K562 (cell line): ENCODE results near the gene SYT14. TPM values are rescaled to one million over a fixed set of nuclear protein-coding genes. Genes with fewer than 3 reads are reported as not detected.
A peak's percentile ranks its signal among the peaks of the same experiment; 100 is the strongest.

Experiments used
- ATAC-seq: fragments of 200-7000 bp; cut with Tn5 transposase; 3 replicates; pipeline ENCODE4 v1.9.1; 2020; ENCODE audit warnings: moderate library complexity
- BruUV-seq: library from RNA; stranded (reverse); fragments of 400-500 nt; replicated peaks from 2 replicates; lab custom pipeline; 2021; lab: Mats Ljungman, UMichigan
- CTCF ChIA-PET: fragments of 300-600 bp; formaldehyde crosslinking; extraction: SDS; loops from one replicate; lab custom pipeline; 2021; ENCODE audit warnings: low intra/inter-chr PET ratio; lab: Yijun Ruan, JAX
- POLR2A ChIA-PET: fragments of 300-600, 350-650 bp; sonication (Branson Sonifier 250); formaldehyde crosslinking; extraction: SDS; loops from one replicate; lab custom pipeline; 2021; ENCODE audit warnings: antibody characterized with exemption, inconsistent platforms; lab: Yijun Ruan, JAX
- DNase-seq, 4 experiments: peaks; one replicate each; pipeline versions ENCODE4 v3.0.0 to v3.0.0-alpha.2; 2011 to 2018; ENCODE audit warnings: low spot score in 3 of 4, mixed read lengths in 3 of 4; ENCODE audit errors: extremely low read depth in 1 of 4
- FAIRE-seq: peaks from 2 replicates; lab custom pipeline; 2011; peaks lifted over from hg19 to GRCh38; lab: Jason Lieb, UNC
- H2AFZ ChIP-seq: 2 replicates; pipeline ENCODE4 v1.6.0; 2011; ENCODE audit warnings: low read depth, low read length, control low read depth, inconsistent platforms
- H3K27ac ChIP-seq: fragments of 200-600 bp; 3 replicates; pipeline ENCODE4 v1.8.0; 2011; ENCODE audit warnings: low read depth, mild to moderate bottlenecking, control low read depth, inconsistent platforms, low read length, moderate library complexity, mixed read lengths; ENCODE audit errors: extremely low read depth
- H3K27me3 ChIP-seq, 2 experiments: fragments of 300-600 bp in 1 of 2; 2 replicates in 1 of 2; 3 replicates in 1 of 2; pipeline versions ENCODE4 v1.6.0 to v1.8.0; 2011; ENCODE audit warnings: inconsistent platforms in 2 of 2, low read length in 2 of 2, mild to moderate bottlenecking in 1 of 2, mixed read lengths in 1 of 2, moderate library complexity in 1 of 2; ENCODE audit not compliant: control insufficient read depth in 2 of 2, insufficient read depth in 2 of 2
- H3K36me3 ChIP-seq: fragments of 300-600 bp; 3 replicates; pipeline ENCODE4 v1.8.0; 2011; ENCODE audit warnings: mild to moderate bottlenecking, low read length, inconsistent platforms; ENCODE audit not compliant: control insufficient read depth, insufficient read depth
- H3K4me1 ChIP-seq, 2 experiments: fragments of 200-600 bp in 1 of 2; replicated peaks in 1 of 2; 2 replicates in 1 of 2; 3 replicates in 1 of 2; pipeline versions ENCODE4 v1.5.1 to v1.8.0; 2011; ENCODE audit warnings: inconsistent platforms in 2 of 2, low read length in 2 of 2, mild to moderate bottlenecking in 1 of 2, mixed read lengths in 1 of 2, moderate library complexity in 1 of 2; ENCODE audit not compliant: control insufficient read depth in 2 of 2, insufficient read depth in 2 of 2
- H3K4me2 ChIP-seq: 2 replicates; pipeline ENCODE4 v1.6.1; 2011; ENCODE audit warnings: low read length, control low read depth, inconsistent platforms, mixed read lengths; ENCODE audit not compliant: insufficient read depth
- H3K4me3 ChIP-seq: fragments of 200-600 bp; sonication (generic), shearing (Covaris generic); 2 replicates; pipeline ENCODE4 v1.5.1; 2016; ENCODE audit warnings: control low read depth, inconsistent platforms
- H3K79me2 ChIP-seq: fragments of 200-600 bp; 3 replicates; pipeline ENCODE4 v1.8.0; 2011; ENCODE audit warnings: low read length, inconsistent platforms; ENCODE audit not compliant: control insufficient read depth, insufficient read depth
- H3K9ac ChIP-seq, 2 experiments: 2 replicates each; pipeline versions ENCODE4 v1.6.0 to v1.6.1; 2011; ENCODE audit warnings: low read depth in 2 of 2, low read length in 2 of 2, control low read depth in 1 of 2, inconsistent platforms in 1 of 2, mild to moderate bottlenecking in 1 of 2, mixed read lengths in 1 of 2; ENCODE audit not compliant: insufficient read depth in 1 of 2
- H3K9me1 ChIP-seq: one replicate; pipeline ENCODE4 v1.6.0; 2011; ENCODE audit warnings: inconsistent platforms, mild to moderate bottlenecking, low read length, moderate library complexity; ENCODE audit not compliant: control insufficient read depth, insufficient read depth
- H3K9me3 ChIP-seq: replicated peaks from 2 replicates; pipeline ENCODE4 v1.5.1; 2011; ENCODE audit warnings: low read depth, low read length, inconsistent platforms; ENCODE audit not compliant: control insufficient read depth, insufficient read depth
- H4K20me1 ChIP-seq: replicated peaks from 2 replicates; pipeline ENCODE4 v1.6.1; 2011; ENCODE audit warnings: low read length, inconsistent platforms, mixed read lengths; ENCODE audit not compliant: control insufficient read depth, insufficient read depth
- CHD4 ChIP-seq: fragments of 200-600 bp; sonication (generic); IDR thresholded peaks from 3 replicates; pipeline ENCODE4 v1.6.1; 2012; ENCODE audit warnings: low read depth, mild to moderate bottlenecking, mixed read lengths, low read length, inconsistent platforms; ENCODE audit not compliant: insufficient read depth, insufficient replicate concordance, poor library complexity, severe bottlenecking
- CSDE1 ChIP-seq, 2 experiments: fragments of 450-650 bp; IDR thresholded peaks; 2 replicates each; pipeline ENCODE4 v1.6.1; 2016; ENCODE audit warnings: mild to moderate bottlenecking in 1 of 2
- FOXA3 ChIP-seq, 2 experiments: fragments of 450-650 bp in 1 of 2; sonication (generic) in 1 of 2; formaldehyde crosslinking; IDR thresholded peaks in 1 of 2; conservative IDR thresholded peaks in 1 of 2; 2 replicates each; pipeline versions ENCODE4 v1.4.0 to v1.8.0; 2020 to 2022; ENCODE audit warnings: mild to moderate bottlenecking in 2 of 2, missing genetic modification reagents in 1 of 2
- MED1 ChIP-seq: sonication (generic); formaldehyde crosslinking; IDR thresholded peaks from 2 replicates; pipeline ENCODE4 v1.8.1; 2023; ENCODE audit warnings: missing genetic modification reagents, borderline replicate concordance
- NFIC ChIP-seq: fragments of 450-650 bp; IDR thresholded peaks from 2 replicates; pipeline ENCODE4 v1.6.1; 2017; ENCODE audit warnings: mild to moderate bottlenecking, inconsistent platforms
- RFX1 ChIP-seq: fragments of 450-650 bp; IDR thresholded peaks from 2 replicates; pipeline ENCODE4 v1.6.1; 2016; ENCODE audit warnings: mild to moderate bottlenecking, moderate library complexity
- SMAD2 ChIP-seq: fragments of 150-350 bp; IDR thresholded peaks from 2 replicates; pipeline ENCODE4 v1.6.1; 2014; ENCODE audit warnings: low read depth, mild to moderate bottlenecking, low read length
- STAG1 ChIP-seq: sonication (generic); formaldehyde crosslinking; IDR thresholded peaks from 2 replicates; pipeline ENCODE4 v1.5.0; 2020; ENCODE audit warnings: missing genetic modification reagents, borderline replicate concordance
- ZNF143 ChIP-seq: sonication (generic); formaldehyde crosslinking; IDR thresholded peaks from 2 replicates; pipeline ENCODE4 v1.9.0; 2022; ENCODE audit warnings: mild to moderate bottlenecking, missing genetic modification reagents
- in situ Hi-C: fragments of 300-500 bp; cut with MboI; formaldehyde crosslinking; loops from 4 replicates; pipeline ENCODE4 v1.15.0; 2018; ENCODE audit warnings: inconsistent platforms, mixed read lengths
- intact Hi-C: fragments of 100-400 bp; cut with micrococcal nuclease; formaldehyde crosslinking; loops from 2 replicates; pipeline ENCODE4 v1.14.2; 2022
- polyA plus RNA-seq, 8 experiments: library from polyadenylated mRNA; depleted of rRNA in 4 of 8; stranded (reverse) in 5 of 8; unstranded in 3 of 8; fragments of >200 nt; fragmentation: Nextera tagmentation in 2 of 8; fragmentation: Illumina TruSeq in 1 of 8; extraction: Ambion mirVana in 2 of 8; extraction: Trizol in 1 of 8; gene quantifications; 2 replicates each; pipeline versions ENCODE4 v1.2.1 to v1.2.3, GENCODE V29; 2011 to 2014; ENCODE audit warnings: inconsistent platforms in 1 of 8, missing spikeins in 1 of 8
- total RNA-seq, 7 experiments: library from RNA; depleted of rRNA in 6 of 7; stranded (reverse); fragments of >200 nt in 6 of 7; fragmentation: Illumina TruSeq in 2 of 7; extraction: Trizol in 2 of 7; gene quantifications; 2 replicates each; pipeline versions ENCODE4 v1.2.1 to v1.2.3, GENCODE V29; 2011 to 2021; ENCODE audit warnings: low replicate concordance in 1 of 7

SYT14 gene
- total and polyA plus RNA-seq, 9 of the 15 experiments (the other 6 are each of a cell fraction or from before 2014, with no cell fraction given) = 0.01 to 0.04 TPM; not detected in 7

DNA sequence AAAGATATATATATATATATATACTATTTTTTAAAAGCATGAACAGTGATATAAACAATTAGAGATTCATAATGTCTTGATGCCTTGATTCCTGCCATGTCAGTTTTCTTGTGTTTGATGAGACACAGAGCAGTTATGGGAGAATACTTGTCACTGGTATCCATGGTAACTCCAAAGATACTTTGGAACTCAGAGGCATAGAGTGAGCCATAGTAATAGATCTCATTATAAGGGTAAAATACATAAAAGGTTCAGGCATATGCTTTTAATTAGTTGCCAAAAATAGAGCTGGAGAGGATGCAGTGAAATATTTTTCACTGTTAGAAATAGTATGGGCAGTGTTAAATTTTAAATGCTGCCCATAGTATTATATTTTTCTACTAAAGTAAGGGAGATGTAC is 134.1 kb downstream of the SYT14 start:
- no peaks in the 10 kb centered on the region for H3K9me3 ChIP-seq
- H3K4me3 ChIP-seq = no peak overlapping the region
- no TSS peak for BruUV-seq
- no peak overlapping the region for H2AFZ ChIP-seq
- H3K9ac ChIP-seq = no peak overlapping the region
- intact Hi-C loops = no loop called here
- H4K20me1 ChIP-seq = no peaks in the 10 kb centered on the region
- CTCF ChIA-PET = no interaction called here
- no peak overlapping the region for H3K27ac ChIP-seq
- no peak for FAIRE-seq
- H3K9me1 ChIP-seq = no peaks in the 10 kb centered on the region
- H3K36me3 ChIP-seq = no peaks in the 10 kb centered on the region
- DNase-seq = no peak
- no peak for TF ChIP-seq NFIC
- TF ChIP-seq RFX1 = peak; percentile 33; the same call in 1 of the 2 replicates
- TF ChIP-seq SMAD2 = no peak
- no peak for TF ChIP-seq FOXA3 (CRISPR knock-in tag; conservative IDR thresholded peaks at IDR 0.05 in 1 of 2, IDR thresholded peaks at IDR 0.05 in 1 of 2)
- TF ChIP-seq CHD4 = no peak
- TF ChIP-seq, all 486 proteins: peak for 1
- in situ Hi-C loops = no loop called here
- Histone ChIP-seq H3K4me1 (no peaks in the 10 kb centered on the region; a peak in 1 of 5 replicates), H3K4me2 (no peak overlapping the region), H3K27me3 (no peaks in the 10 kb centered on the region), H3K79me2 (no peaks in the 10 kb centered on the region)
- ATAC-seq = no peak
- POLR2A ChIA-PET = no interaction called here

DNA sequence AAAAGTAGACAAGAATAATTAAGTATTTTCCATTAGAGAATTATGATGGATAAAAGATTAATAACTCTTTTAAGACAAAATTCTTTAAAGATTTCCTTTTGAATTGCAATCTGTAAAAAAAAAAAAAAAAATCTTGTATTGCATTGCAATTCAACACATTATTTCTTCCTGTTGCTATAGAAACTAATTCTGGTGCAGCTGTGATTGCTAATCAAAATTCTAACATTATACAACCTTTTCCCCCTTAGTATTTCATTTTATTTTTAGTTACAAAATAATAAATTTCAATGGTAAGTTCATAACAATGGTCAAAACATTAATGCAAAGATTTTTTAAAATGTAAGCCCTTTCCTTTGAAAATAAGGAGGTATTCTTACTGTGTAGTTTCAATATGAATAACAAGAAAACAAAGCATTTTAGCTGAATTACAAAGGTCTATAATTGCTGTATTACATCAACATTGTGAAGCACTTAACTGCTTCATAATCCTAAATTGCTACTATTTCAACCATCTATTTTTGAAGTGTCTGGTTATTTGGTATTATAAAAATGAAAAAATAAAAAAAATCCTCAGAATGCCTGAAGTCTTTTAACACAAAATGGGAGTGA is 135.0 kb downstream of the SYT14 start:
- Histone ChIP-seq H3K27ac (no peak overlapping the region), H3K4me1 (no peaks in the 10 kb centered on the region; a peak in 1 of 5 replicates), H3K36me3 (no peaks in the 10 kb centered on the region), H3K79me2 (no peaks in the 10 kb centered on the region), H3K9ac (no peak overlapping the region), H3K4me3 (no peak overlapping the region), H3K4me2 (no peak overlapping the region), H3K9me1 (no peaks in the 10 kb centered on the region), H3K9me3 (no peaks in the 10 kb centered on the region), H4K20me1 (no peaks in the 10 kb centered on the region), H2AFZ (no peak overlapping the region), H3K27me3 (no peaks in the 10 kb centered on the region)
- CTCF ChIA-PET = no interaction called here
- intact Hi-C loops (no loop called here), in situ Hi-C loops (no loop called here)
- FAIRE-seq (no peak), DNase-seq (no peak), ATAC-seq (no peak)
- TF ChIP-seq CSDE1 (IDR thresholded peaks at IDR 0.05) (no peak), RFX1 (0 out of 2 replicates have a peak, but pooled peaks have one; percentile 5), ZNF143 (no peak), STAG1 (CRISPR knock-in tag) (no peak), MED1 (CRISPR knock-in tag) (no peak)
- no TSS peak for BruUV-seq
- POLR2A ChIA-PET = interaction anchor here (0.8 kb wide), 1 partner anchor 9 kb away, joined by 3 read pairs; no protein-coding TSS in a partner anchor
